Lower lobe of right lung (tissue), 2 donors: ENCODE data around the gene TMEM89. TPM values are rescaled to one million over a fixed set of nuclear protein-coding genes. Genes with fewer than 3 reads are reported as not detected.

ENCODE experiments used
- ATAC-seq, 2 donors: fragments of 200-7000 bp; cut with Tn5 transposase; one replicate each; pipeline ENCODE4 v1.9.1; 2020 to 2022; ENCODE audit warnings: mild to moderate bottlenecking in 2 of 2, moderate library complexity in 2 of 2
- DNase-seq: peaks from one replicate; pipeline ENCODE4 v3.0.0-alpha.2; 2020
- H3K27ac ChIP-seq: fragments of 200-600 bp; one replicate; pipeline ENCODE4 v1.8.0; 2022
- H3K27me3 ChIP-seq: fragments of 200-600 bp; one replicate; pipeline ENCODE4 v1.8.0; 2022; ENCODE audit warnings: low read depth
- H3K36me3 ChIP-seq: fragments of 200-600 bp; one replicate; pipeline ENCODE4 v1.8.0; 2022; ENCODE audit warnings: mild to moderate bottlenecking
- H3K4me1 ChIP-seq: fragments of 200-600 bp; one replicate; pipeline ENCODE4 v1.8.0; 2022
- H3K4me3 ChIP-seq: fragments of 200-600 bp; one replicate; pipeline ENCODE4 v1.8.0; 2022; ENCODE audit warnings: mild to moderate bottlenecking
- H3K9me3 ChIP-seq: fragments of 200-600 bp; one replicate; pipeline ENCODE4 v1.8.0; 2022
- CTCF ChIP-seq: fragments of 200-600 bp; IDR thresholded peaks from one replicate; pipeline ENCODE4 v1.8.0; 2022; ENCODE audit warnings: antibody characterized with exemption, mild to moderate bottlenecking
- intact Hi-C: fragments of 100-400 bp; cut with DNase I; formaldehyde crosslinking; loops from one replicate; pipeline ENCODE4 v1.11.0; 2022
- microRNA-seq: library from miRNA; unstranded; fragments of <30 nt; microRNA quantifications from one replicate; pipeline ENCODE4 v1.2.0, GENCODE V29; 2020; ENCODE audit warnings: borderline number of aligned reads
- total RNA-seq: library from RNA; stranded (reverse); fragmentation: NEBNext Ultra II Directional; extraction: Animal tissue kit (Norgen Biotek cat#: 25700); gene quantifications from one replicate; pipeline ENCODE4 v1.2.1, GENCODE V29; 2021
- donor health status: DM: no; HTN: yes; CAD: no; lungs with severe emphysema.

TMEM89 gene
- total RNA-seq, 1 donor from 2014 or later = not detected

GRCh38 chr3:48571938-48572337, 49.6 kb downstream of the TMEM89 start:
- intact Hi-C loops = no loop called here
- no peaks in the 10 kb centered on the region for H3K36me3 ChIP-seq
- H3K27me3 ChIP-seq = no peaks in the 10 kb centered on the region
- DNase-seq (no peak), ATAC-seq (no peak)
- H3K9me3 ChIP-seq = no peaks in the 10 kb centered on the region
- H3K27ac ChIP-seq = no peak overlapping the region
- H3K4me3 ChIP-seq = no peak overlapping the region
- no peaks in the 10 kb centered on the region for H3K4me1 ChIP-seq
- no peak for TF ChIP-seq CTCF

Small RNAs within 50 kb of the gene (microRNA-seq; reads per million reads assigned to microRNA genes)
- not detected for gene MIR4793
- not detected for gene MIR711

Other genes starting within 250 kb of the TMEM89 start
- gene FBXW12, start 249.6 kb downstream of the TMEM89 start, total RNA-seq = not detected
- gene PLXNB1, start 191.7 kb downstream of the TMEM89 start, total RNA-seq = 94.3 TPM
- gene CCDC51, start 181.7 kb downstream of the TMEM89 start, total RNA-seq = 8.6 TPM
- gene TMA7, start 181.5 kb downstream of the TMEM89 start, total RNA-seq = 153 TPM
- 5.9 TPM for gene ATRIP, start 175.0 kb downstream of the TMEM89 start, total RNA-seq
- 187 TPM for gene SHISA5, start 117.6 kb downstream of the TMEM89 start, total RNA-seq
- gene PFKFB4, start 65.0 kb downstream of the TMEM89 start, total RNA-seq = 12.9 TPM
- 0.32 TPM for gene UCN2, start 58.0 kb downstream of the TMEM89 start, total RNA-seq
- 2.6 TPM for gene COL7A1, start 26.4 kb downstream of the TMEM89 start, total RNA-seq
- gene UQCRC1, start 12.1 kb downstream of the TMEM89 start, total RNA-seq = 121 TPM
- 20.8 TPM for gene SLC26A6, start 13.7 kb upstream of the TMEM89 start, total RNA-seq
- 1.0 TPM for gene CELSR3, start 41.1 kb upstream of the TMEM89 start, total RNA-seq
- 20.7 TPM for gene NCKIPSD, start 64.1 kb upstream of the TMEM89 start, total RNA-seq
- gene IP6K2, start 95.5 kb upstream of the TMEM89 start, total RNA-seq = 56.3 TPM
- gene PRKAR2A, start 226.1 kb upstream of the TMEM89 start, total RNA-seq = 45.5 TPM